HG03565 (cell line): ENCODE results near the gene GP9.
"Not testable (repeated sequence)": the region's sequence is repeated elsewhere in the genome, so short reads cannot be mapped to it uniquely, and the experiment has no call there.

ENCODE experiments used
- ATAC-seq: cut with Tn5 transposase; IDR thresholded peaks from one replicate; pipeline ENCODE4 v1.9.1; 2021; ENCODE audit warnings: mild to moderate bottlenecking, moderate library complexity; ENCODE audit not compliant: unreplicated experiment

GP9 gene

DNA sequence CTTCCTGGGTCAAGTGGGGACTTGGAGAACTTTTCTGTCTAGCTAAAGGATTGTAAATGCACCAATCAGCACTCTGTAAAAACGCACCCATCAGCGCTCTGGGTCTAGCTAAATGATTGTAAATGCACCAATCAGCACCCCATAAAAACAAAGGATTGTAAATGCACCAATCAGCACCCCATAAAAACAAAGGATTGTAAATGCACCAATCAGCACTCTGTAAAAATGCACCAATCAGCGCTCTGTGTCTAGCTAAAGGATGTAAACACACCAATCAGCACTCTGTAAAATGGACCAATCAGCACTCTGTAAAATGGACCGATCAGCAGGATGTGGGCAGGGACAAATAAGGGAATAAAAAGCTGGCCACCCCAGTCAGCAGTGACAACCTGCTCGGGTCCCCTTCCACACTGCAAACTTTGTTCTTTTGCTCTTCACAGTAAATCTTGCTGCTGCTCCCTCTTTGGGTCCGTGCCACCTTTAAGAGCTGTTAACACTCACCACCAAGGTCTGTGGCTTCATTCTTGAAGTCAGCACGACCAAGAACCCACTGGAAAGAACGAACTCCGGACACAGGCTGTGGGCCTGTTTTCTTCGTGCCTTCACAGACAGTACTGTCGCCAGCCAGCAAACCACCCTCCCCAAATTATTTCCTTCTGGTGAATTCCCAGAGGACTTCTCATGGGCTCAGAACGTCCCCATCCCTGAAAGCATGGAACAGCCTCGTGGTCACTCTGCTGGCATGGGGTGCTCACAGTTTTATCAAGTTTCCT is 8.9 kb downstream of the GP9 start:
- ATAC-seq = not testable (repeated sequence)

DNA sequence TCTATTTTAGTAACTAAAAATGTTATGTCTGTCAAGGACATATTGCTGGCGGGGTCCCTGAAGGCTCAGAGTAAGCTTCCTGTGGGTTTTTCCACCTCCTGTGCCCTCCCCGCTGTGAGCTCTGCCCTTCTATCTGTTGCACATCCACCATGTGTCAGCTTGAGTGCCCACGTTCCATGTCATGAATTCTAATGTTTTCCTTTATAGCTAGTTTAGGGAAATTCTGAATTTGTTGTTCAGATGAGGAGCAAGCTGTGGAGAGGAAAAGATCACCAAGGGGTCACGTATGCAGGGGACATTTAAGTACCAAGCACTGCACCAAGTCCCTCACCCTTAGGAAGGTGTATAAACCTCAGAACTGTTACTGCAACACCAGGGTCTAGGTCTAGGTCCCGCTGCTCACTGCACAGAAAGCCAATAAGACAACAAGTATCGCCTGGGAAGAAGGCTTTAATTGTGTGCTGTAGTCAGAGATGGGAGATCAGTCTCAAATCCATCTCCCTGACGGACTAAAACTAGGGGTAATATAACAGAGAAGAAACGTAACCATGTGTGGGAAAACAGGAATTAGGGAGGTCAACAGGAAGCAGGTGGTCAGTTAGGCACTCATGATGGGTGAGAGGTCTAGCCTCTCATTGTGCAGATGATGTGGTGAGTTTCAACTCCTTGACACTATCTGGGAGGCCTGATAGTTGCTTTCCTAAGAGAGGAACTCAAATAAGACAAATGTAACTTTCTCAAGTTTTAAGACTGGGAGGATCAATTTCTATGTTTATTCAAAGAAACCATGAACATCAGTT is 9.7 kb downstream of the GP9 start:
- ATAC-seq = no peak

DNA sequence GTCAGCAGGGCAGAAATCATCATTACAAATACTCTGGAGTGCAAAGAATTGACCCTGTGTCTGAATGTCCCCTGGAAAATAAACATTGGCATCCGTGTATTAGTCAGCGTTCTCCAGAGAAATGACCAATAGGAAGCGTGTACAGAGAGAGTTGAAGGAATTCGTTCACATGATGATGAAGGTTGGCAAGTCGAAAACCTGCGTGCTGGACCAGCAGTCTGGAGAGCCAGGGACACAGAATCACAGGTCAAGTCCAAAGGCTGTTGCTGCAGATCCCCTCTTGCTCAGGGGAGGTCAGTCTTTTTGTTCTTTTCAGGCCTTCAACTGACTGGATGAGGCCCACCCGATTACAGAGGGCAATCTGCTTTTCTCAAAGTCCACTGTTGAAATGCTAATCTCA is 16.6 kb downstream of the GP9 start:
- ATAC-seq = no peak

DNA sequence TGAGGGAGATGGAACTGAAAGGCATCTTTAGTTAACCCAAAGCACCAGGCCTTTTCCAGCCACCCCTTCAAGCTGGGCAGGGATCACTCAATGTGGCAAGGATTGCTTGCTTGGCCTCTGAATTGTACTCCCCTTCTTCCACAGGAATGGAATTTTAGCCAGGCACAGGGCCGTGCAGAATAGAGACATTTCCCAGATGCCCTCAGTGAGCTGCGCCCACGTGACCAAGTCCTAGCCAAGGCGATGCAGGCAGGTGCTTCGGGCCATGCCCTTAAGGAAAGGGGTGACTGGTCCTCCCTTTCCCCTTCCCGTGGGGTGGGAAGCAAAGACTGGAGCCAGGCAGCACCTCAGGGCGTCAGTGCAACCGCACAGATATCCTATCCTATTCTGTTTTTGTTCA is 17.9 kb downstream of the GP9 start:
- ATAC-seq = no peak

DNA sequence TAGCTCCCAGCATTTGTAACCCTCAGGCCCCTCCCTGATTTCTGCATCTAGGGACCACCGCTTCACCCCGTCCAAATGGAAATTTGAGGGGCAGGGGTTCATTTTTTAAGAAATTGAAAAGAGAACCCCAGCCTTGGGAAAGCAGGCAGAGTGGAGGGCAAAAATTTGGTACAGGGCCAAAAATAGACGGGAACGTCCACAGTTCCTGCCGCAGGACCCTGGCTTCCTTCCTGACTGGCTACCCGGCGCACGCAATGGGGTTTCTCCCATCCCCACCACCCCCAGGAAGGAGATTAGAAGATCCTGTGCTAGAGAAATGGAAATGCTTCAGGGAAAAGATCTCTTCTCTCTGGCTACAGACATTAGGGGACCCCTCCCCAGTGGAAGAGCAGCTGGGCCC is 20.9 kb downstream of the GP9 start:
- ATAC-seq = no peak

DNA sequence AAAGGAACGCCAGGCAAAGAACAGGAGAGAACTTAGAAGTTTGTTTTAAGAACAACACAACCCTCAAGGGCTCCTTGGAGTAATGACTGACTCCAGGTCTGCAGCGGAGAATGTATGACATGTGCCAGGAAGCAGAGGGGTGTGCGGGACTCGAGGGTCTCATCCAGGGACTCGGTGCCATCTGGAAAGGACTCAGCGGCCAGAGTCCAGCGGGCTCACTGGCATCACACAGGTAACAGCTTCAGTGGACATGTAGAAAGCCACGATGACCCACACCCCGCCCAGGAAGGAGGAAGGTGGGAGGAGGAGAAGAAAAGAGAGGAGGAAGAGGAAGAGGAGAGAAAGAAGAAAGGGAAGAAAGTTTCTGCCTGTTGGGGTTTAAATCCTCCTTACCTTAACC is 21.4 kb downstream of the GP9 start:
- ATAC-seq = no peak

DNA sequence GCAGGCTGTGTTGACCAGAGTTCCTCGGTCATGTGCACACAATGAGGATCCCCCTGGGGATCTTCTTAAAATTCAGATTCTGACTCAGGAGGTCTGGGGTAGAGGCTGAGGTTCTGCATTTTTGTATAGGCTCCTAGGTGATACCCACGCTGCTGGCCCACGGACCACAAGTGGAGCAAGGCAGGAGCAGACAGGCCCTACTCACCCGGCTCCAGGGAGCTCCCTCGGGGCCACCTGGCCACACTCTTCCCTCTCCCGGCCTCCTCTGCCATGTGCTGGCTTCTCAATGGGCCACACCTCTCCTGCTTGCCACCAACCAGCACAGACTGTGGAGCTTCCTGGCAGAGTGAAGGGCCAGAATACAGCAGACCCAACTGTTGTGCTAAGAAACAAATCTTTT is 23.9 kb downstream of the GP9 start:
- no peak for ATAC-seq

DNA sequence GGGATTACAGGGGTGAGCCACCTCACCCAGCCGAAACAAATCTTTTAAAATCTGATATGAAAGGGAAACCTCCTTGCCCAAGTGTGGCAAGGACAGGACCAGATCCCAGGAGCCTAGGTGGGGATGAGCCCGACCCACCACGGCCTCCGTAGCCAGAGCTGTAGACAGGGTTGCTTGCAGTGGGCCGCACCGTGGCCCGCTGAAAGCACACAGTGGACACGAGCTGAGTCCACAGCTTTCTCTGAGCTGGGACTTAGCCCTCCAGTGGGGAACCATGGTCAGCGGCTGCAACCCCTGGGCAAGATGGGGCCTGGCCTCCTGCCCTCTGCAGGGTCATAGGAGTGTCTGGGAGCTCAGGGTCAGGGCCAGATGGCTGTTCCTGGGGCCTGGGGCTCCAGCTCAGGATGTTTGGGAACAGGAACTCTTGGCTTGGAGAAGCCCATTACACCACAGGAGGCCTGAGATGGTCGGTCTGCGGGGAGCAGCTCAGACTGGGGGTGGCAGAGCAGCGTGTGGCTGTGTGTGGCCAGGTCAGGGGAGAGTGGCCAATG is 24.7 kb downstream of the GP9 start:
- no peak for ATAC-seq

DNA sequence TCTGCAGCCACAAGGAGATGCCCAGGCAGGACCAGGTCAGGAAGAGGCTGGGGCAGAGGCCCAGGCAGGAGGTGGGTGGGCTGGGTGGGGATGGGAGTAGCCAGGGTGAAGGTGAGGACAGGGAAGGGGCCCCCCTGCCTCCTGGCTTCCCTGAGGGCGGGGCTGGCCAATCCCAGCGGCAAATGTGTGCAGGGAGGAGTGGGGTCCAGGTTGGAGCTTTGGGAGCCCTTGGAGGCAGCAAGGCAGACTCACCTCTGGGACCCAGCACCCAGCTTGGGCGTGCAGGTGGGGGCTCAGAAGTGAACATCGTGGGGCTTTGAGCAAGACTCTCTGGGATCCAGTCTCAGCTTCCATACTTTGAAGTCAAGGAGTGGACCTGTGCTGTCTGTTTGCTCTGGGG is 25.2 kb downstream of the GP9 start:
- no peak for ATAC-seq

DNA sequence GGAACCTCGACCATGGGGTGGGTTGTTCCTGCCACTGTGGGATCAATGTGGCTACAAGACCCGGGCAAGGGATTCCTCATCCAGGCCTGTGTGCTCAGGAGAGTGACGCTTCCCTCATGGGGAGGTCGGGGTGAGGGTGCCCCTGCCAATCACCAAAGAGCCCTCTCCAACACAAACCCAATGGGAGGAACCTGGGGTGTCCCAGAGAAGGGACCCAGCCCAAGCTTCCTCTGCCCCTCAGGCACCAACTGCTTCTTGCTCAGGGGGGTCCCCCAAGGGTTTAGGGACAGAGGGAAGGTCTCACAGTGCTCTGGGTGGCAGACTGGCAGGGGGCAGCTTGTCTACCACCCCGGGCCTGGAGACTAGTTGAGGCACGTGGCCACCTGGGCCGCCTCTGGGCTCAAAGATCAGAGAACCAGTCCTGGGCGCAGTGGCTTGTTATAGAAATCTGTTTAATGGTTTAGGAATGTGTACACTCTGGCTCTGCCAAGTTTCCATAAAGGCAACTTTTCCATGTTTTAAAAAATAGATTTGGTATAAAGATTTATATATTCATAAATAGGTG is 26.6 kb downstream of the GP9 start:
- ATAC-seq = no peak

DNA sequence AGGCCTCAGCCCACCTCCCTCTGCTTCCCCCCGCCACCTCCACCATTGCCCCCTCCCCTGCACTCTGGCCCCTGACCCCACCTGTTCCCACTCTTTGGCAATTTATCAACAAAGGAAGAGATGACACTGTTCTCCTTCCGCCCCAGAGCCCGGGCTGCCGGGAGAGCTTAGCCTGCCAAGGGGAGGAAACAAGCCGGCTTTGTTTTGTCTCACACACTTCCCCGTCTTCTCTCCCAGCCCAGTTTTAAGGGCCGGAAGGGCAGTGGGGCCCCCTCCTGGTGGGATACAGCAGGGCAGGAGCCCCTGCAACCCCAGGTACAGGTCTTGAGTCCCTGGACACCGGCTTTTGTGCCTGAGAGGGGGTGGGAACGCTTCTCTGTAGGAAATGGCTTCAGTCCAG is 27.3 kb downstream of the GP9 start:
- ATAC-seq = not testable (repeated sequence)

DNA sequence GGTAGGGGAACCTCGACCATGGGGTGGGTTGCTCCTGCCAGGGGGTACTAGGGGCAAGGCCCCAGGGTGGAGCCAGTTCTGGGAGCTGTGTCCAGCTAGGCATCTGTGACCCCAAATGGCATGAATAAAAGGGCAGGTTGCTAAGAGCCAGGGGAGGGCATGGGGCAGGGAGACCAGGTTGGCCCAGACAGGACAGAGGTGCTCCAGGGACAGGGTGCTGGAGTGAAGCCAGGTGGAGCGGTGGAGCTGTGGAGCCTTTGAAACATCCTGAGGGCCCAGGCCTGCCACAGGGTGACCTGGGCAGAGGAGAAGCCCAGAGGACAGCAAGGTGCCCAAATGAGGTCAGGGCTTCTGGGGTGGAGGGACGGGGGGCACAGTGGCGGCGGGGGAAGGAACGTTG is 27.7 kb downstream of the GP9 start:
- ATAC-seq = not testable (repeated sequence)

DNA sequence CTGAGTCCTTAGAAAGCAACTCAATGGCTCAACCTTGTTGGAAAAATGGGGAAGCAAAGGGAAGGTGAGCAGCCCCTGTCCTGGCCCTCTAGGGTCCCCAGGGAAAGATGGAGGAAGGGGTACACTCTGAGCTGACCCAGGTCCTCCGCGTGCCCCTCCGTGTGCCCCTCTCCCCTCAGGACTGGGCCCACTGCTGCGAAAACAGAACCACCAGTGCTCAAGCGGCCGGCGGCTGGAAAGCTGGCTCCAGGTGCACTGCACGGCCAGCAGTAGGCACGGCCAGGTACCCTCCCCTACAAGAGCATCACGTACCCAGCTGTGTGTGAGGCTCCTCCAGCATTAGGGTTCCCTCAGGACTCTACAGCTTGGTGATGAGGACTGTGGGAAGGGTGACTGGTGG is 34.7 kb downstream of the GP9 start:
- no peak for ATAC-seq

DNA sequence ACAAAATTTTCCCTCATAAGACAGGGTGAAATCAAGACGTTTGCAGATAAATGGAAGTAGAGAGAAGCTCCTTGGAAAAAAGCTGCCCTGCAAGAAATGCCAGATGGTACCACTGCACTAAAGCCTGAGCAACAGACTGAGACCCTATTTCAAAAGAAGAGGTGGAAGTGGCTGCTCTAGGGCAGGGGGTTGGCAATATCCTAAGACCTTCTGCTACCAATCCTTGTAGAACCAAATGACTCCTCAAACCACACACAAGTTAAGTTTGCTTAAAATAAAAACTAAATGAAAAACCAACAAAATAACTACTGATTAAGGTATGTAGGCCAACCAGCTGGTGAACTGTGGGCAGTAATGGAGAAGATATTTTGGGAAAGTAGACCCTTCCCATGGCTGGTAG is 39.7 kb downstream of the GP9 start:
- no peak for ATAC-seq

DNA sequence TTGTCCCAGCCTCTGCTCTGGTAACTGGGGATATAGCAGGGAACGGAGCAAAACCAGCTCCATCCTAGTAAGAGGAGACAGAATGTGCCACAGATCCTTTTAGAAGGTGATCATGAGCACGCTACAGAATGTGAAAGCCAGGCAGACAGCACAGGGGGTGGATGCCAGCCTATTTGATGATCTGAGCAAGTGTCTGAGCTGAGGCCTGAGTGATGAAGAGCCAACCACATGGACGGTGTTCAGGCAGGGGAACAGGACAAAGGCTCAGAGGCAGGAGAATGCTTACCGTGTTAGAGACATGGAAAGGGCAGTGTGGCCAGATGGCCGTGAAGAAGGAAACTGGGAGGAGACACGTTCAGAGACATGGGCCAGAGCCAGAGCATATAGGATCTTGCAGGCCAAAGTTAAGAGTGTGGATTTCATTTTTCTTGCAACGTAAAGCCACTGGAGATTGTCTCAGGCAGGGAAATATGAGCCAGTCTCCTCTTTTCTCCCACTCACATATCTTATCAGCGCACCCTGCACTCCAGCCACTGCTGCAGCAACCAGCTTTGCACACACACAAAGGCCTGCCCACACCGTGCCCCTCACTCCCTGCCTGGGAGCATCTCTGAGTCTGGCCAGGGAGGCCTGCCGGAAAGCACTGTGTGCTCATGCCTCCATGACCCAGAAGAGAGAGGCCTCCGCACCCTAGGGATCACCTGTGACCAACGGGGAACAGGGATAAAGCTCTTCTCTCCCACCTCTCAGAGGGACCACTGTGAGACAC is 41.0 kb downstream of the GP9 start:
- no peak for ATAC-seq

DNA sequence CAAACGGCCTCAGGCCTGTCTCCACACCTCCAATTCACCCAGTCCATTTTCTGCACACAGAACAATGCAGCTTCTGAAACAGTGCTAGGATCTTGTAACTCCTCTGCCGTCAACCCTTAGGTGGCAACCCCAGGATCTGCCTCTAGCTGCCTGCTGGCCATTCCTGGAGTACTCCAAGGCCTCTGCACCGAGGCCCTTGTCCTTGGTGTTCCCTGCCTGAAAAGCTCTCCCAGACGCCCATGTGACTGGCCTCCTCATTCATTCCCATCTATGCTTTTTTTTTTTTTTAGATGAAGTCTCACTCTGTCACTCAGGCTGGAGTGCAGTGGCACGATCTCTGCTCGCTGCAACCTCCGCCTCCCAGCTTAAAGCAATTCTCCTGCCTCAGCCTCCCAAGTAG is 42.7 kb downstream of the GP9 start:
- no peak for ATAC-seq

DNA sequence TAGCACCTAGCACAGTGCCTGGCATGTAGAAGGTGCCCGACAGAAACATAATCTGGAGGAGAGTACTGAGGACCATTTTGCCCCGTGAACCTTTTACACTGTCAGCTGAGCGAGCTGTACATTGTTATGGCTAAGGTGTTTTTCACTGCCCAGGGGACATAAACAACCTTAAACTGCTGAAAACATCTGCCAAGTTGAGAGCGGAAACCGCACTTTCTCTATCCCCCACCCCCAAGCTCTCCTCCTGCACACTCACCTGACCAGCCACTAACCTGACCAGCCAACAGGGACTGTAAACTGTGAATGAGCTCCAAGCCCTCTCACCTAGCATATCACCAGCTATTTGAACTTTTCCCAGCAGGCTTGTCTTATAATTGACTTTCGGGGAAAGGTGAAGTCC is 43.5 kb downstream of the GP9 start:
- no peak for ATAC-seq

DNA sequence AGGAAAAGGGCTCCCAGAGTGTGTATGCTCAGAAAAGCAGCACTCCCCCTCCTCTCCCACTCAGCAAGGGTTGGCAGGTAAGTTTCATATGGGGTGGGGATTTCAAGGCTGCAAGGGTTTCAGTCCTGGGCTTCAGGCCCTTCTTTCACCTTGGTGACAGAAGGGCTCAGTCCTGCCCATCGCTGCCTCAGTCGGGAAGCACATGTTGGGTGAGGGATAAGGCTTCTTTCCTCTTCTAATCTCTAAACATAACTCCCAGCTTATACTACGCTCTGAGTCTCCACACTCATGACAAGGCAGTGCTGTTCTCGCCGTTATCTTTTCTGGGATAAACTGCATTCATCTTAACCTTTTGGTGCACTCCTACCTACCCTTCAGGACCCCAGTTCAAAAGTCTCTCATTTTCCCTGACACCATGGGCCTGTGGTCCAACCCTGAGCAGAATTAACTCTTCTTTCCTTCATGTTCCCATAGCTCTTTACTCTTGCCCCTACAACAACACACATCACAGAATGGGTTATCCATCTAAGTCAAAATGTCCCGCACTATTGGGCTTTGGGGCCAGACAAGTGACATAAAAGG is 44.0 kb downstream of the GP9 start:
- no peak for ATAC-seq

DNA sequence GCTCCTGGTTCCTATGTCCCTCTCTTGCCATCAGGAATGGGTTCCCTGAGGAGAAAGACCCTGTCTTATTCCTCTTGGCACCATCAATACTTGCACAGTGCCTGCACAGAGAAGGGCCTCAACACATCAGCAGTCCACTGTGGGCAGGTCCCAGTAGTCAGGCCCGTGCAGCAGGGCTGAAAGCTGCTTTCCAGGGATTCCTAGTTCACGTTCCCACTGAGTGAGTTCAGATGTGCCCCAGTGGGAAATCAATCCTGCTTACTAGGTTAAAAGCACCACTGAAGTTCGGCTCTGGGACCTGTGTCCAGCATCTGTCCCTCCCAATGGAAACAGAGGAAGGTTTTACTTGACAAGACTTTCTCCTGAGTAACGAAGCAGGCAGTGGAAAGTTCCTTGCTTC is 45.3 kb downstream of the GP9 start:
- no peak for ATAC-seq

DNA sequence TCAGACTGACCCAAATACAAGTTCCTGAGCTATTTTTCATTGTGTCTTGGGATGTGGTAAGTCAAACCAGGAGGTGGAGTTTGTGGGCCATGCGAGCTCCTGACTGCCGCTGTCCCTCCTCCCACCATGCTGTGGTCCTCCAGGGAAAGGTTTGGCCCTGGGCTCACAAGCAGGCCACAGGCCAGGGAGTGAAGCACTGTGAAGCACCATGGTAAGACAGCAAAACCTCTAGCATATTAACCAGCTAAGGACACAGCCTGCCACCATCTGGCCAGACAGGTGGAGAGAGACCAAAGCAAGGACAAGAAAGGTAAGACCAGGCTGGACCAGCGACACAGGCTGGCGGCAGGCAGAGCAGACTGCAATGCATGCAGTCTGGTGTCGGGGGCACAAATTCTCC is 45.7 kb downstream of the GP9 start:
- no peak for ATAC-seq
